ENCODE results near the gene C6orf141. TPM values are rescaled to one million over a fixed set of nuclear protein-coding genes. Genes with fewer than 3 reads are reported as not detected.

The C6orf141 gene
- total and polyA plus RNA-seq, 2 of the 13 experiments (the other 11 are each of a cell fraction or from before 2014, with no cell fraction given) = 0.07 TPM; not detected in 1

DNA sequence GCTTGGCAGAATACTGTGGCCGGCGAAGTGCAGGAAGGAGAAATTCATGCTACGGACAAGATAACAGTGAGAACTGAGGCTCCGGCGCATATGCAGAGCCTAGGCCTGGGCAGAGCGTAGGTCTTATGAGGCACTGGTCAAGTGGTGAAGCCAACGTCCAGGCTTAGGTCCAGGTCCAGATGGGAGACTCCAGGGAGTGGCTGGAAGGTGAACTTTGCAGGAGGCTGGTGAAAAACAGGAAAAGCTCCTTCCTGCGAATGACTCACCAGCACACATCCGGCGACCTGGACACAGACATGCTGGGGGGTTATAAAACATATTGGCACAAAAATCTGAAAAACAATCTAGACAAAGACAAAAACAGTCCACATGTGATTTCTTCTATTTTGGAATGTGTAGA lies 15.4 kb downstream of the C6orf141 start (continued):
- no peak for TF ChIP-seq ZNF746 (CRISPR knock-in tag; IDR thresholded peaks at IDR 0.05)
- no peak for TF ChIP-seq RARG (CRISPR knock-in tag; IDR thresholded peaks at IDR 0.05; ENCODE audit: low read depth)
- peak; percentile 89 for TF ChIP-seq ETV5 (CRISPR knock-in tag; IDR thresholded peaks at IDR 0.05; ENCODE audit: borderline replicate concordance)
- TF ChIP-seq ZNF180 (CRISPR knock-in tag; IDR thresholded peaks at IDR 0.05; ENCODE audit: borderline replicate concordance, low read depth) = no peak
- no peak for TF ChIP-seq ZSCAN29 (CRISPR knock-in tag; conservative IDR thresholded peaks at IDR 0.05)
- peak; percentile 63; the same call in 1 of the 2 replicates for TF ChIP-seq FOSL1 (CRISPR knock-in tag; IDR thresholded peaks at IDR 0.05; ENCODE audit: borderline replicate concordance)
- no peak for TF ChIP-seq ZMYM4 (CRISPR knock-in tag; IDR thresholded peaks at IDR 0.05)
- TF ChIP-seq, protein P1, sequence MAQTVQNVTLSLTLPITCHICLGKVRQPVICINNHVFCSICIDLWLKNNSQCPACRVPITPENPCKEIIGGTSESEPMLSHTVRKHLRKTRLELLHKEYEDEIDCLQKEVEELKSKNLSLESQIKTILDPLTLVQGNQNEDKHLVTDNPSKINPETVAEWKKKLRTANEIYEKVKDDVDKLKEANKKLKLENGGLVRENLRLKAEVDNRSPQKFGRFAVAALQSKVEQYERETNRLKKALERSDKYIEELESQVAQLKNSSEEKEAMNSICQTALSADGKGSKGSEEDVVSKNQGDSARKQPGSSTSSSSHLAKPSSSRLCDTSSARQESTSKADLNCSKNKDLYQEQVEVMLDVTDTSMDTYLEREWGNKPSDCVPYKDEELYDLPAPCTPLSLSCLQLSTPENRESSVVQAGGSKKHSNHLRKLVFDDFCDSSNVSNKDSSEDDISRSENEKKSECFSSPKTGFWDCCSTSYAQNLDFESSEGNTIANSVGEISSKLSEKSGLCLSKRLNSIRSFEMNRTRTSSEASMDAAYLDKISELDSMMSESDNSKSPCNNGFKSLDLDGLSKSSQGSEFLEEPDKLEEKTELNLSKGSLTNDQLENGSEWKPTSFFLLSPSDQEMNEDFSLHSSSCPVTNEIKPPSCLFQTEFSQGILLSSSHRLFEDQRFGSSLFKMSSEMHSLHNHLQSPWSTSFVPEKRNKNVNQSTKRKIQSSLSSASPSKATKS (CRISPR knock-in tag; IDR thresholded peaks at IDR 0.05) = no peak
- TF ChIP-seq ZBED4 (CRISPR knock-in tag; IDR thresholded peaks at IDR 0.05; ENCODE audit: borderline replicate concordance) = no peak
- no peak for TF ChIP-seq ZNF75D (CRISPR knock-in tag; IDR thresholded peaks at IDR 0.05; ENCODE audit: borderline replicate concordance)
- TF ChIP-seq HNF4G (IDR thresholded peaks at IDR 0.05; ENCODE audit: borderline replicate concordance, low read depth, low read length) = no peak
- no peak for TF ChIP-seq HNF4G (CRISPR knock-in tag; IDR thresholded peaks at IDR 0.05; ENCODE audit: borderline replicate concordance, low read depth)
- TF ChIP-seq RARA (CRISPR knock-in tag; IDR thresholded peaks at IDR 0.05) = peak; percentile 39; the same call in 1 of the 2 replicates
- TF ChIP-seq ZGPAT (CRISPR knock-in tag; IDR thresholded peaks at IDR 0.05) = 0 out of 2 replicates have a peak, but pooled peaks have one; percentile 26
- TF ChIP-seq, protein P2, sequence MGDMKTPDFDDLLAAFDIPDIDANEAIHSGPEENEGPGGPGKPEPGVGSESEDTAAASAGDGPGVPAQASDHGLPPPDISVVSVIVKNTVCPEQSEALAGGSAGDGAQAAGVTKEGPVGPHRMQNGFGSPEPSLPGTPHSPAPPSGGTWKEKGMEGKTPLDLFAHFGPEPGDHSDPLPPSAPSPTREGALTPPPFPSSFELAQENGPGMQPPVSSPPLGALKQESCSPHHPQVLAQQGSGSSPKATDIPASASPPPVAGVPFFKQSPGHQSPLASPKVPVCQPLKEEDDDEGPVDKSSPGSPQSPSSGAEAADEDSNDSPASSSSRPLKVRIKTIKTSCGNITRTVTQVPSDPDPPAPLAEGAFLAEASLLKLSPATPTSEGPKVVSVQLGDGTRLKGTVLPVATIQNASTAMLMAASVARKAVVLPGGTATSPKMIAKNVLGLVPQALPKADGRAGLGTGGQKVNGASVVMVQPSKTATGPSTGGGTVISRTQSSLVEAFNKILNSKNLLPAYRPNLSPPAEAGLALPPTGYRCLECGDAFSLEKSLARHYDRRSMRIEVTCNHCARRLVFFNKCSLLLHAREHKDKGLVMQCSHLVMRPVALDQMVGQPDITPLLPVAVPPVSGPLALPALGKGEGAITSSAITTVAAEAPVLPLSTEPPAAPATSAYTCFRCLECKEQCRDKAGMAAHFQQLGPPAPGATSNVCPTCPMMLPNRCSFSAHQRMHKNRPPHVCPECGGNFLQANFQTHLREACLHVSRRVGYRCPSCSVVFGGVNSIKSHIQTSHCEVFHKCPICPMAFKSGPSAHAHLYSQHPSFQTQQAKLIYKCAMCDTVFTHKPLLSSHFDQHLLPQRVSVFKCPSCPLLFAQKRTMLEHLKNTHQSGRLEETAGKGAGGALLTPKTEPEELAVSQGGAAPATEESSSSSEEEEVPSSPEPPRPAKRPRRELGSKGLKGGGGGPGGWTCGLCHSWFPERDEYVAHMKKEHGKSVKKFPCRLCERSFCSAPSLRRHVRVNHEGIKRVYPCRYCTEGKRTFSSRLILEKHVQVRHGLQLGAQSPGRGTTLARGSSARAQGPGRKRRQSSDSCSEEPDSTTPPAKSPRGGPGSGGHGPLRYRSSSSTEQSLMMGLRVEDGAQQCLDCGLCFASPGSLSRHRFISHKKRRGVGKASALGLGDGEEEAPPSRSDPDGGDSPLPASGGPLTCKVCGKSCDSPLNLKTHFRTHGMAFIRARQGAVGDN (CRISPR knock-in tag; IDR thresholded peaks at IDR 0.05) = peak; percentile 25; the same call in 1 of the 2 replicates
- TF ChIP-seq, protein P3, sequence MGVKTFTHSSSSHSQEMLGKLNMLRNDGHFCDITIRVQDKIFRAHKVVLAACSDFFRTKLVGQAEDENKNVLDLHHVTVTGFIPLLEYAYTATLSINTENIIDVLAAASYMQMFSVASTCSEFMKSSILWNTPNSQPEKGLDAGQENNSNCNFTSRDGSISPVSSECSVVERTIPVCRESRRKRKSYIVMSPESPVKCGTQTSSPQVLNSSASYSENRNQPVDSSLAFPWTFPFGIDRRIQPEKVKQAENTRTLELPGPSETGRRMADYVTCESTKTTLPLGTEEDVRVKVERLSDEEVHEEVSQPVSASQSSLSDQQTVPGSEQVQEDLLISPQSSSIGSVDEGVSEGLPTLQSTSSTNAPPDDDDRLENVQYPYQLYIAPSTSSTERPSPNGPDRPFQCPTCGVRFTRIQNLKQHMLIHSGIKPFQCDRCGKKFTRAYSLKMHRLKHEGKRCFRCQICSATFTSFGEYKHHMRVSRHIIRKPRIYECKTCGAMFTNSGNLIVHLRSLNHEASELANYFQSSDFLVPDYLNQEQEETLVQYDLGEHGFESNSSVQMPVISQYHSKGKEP (CRISPR knock-in tag; IDR thresholded peaks at IDR 0.05) = no peak

Measured in HepG2 (cell line).